Sigmoid colon (tissue), 7 donors: ENCODE results near the gene R3HDM2. TPM values are rescaled to one million over a fixed set of nuclear protein-coding genes. Genes with fewer than 3 reads are reported as not detected.
"Not testable (repeated sequence)": the region's sequence is repeated elsewhere in the genome, so short reads cannot be mapped to it uniquely, and the experiment has no call there.

Experiments
- DNase-seq: peaks from one replicate; pipeline ENCODE4 v3.0.0-alpha.2; 2019
- H3K27ac ChIP-seq, 4 donors: fragments of 200-600 bp; sonication (generic); one replicate each; pipeline ENCODE4 v1.5.1; 2016 to 2019; ENCODE audit warnings: mild to moderate bottlenecking in 1 of 4
- H3K27me3 ChIP-seq, 3 donors: fragments of 200-600 bp; sonication (generic); one replicate each; pipeline ENCODE4 v1.5.1; 2019; ENCODE audit warnings: mild to moderate bottlenecking in 1 of 3
- H3K36me3 ChIP-seq, 4 donors: fragments of 200-600 bp; sonication (generic); one replicate each; pipeline ENCODE4 v1.5.1; 2016 to 2019
- H3K4me1 ChIP-seq, 4 donors: fragments of 200-600 bp; sonication (generic); one replicate each; pipeline ENCODE4 v1.5.1; 2017 to 2019
- H3K4me3 ChIP-seq, 4 donors: fragments of 200-600 bp; sonication (generic); one replicate each; pipeline ENCODE4 v1.5.1; 2017 to 2019; ENCODE audit warnings: mild to moderate bottlenecking in 2 of 4, moderate library complexity in 1 of 4
- H3K9me3 ChIP-seq, 4 donors: fragments of 200-600 bp in 3 of 4; sonication (generic) in 3 of 4; one replicate each; pipeline versions ENCODE4 v1.5.1 to v1.6.1; 2013 to 2019
- EP300 ChIP-seq, 4 donors: sonication (generic); formaldehyde crosslinking; IDR thresholded peaks; one replicate each; pipeline ENCODE4 v1.6.1; 2017; ENCODE audit warnings: antibody characterized with exemption in 4 of 4
- POLR2A ChIP-seq, 2 donors: fragments of 450-650 bp; IDR thresholded peaks; one replicate each; pipeline ENCODE4 v1.6.1; 2016; ENCODE audit warnings: antibody characterized with exemption in 2 of 2, mild to moderate bottlenecking in 2 of 2, moderate library complexity in 2 of 2
- POLR2AphosphoS5 ChIP-seq, 4 donors: sonication (generic); formaldehyde crosslinking; IDR thresholded peaks; one replicate each; pipeline ENCODE4 v1.6.1; 2017; ENCODE audit warnings: antibody characterized with exemption in 4 of 4
- WGBS, 2 donors: extraction: QIAGEN DNeasy Blood & Tissue Kit; methylation state at CpG; one replicate each; pipeline ENCODE4 v1.1.7; 2013; 5-methylcytosine and 5-hydroxymethylcytosine counted together
- intact Hi-C: fragments of 100-400 bp; cut with DNase I; formaldehyde crosslinking; loops from one replicate; pipeline ENCODE4 v1.15.1; 2023
- polyA plus RNA-seq, 3 donors: library from polyadenylated mRNA; stranded (reverse); fragments of 200-250 nt; gene quantifications; one replicate each; pipeline ENCODE4 v1.2.3, GENCODE V29; 2013
- total RNA-seq, 4 donors: library from RNA; depleted of rRNA; stranded (reverse); fragments of >200 nt; gene quantifications; one replicate each; pipeline ENCODE4 v1.1.0, GENCODE V29; 2016
- TF ChIP-seq, protein P1 (sequence below), 4 experiments: fragments of 450-650 bp in 3 of 4; fragments of 200-600 bp in 1 of 4; IDR thresholded peaks; one replicate each; pipeline ENCODE4 v1.5.1; 2016 to 2019; ENCODE audit warnings: antibody characterized with exemption in 4 of 4, mild to moderate bottlenecking in 3 of 4, moderate library complexity in 2 of 4
- donor health status: healthy with polysubstance abuse.
- donor health status: Bipolar disorder and iron deficiency.
- donor health status: healthy.

The R3HDM2 gene
- total and polyA plus RNA-seq, 7 donors, result 10.9 to 37.7 (median 28.3) TPM

DNA sequence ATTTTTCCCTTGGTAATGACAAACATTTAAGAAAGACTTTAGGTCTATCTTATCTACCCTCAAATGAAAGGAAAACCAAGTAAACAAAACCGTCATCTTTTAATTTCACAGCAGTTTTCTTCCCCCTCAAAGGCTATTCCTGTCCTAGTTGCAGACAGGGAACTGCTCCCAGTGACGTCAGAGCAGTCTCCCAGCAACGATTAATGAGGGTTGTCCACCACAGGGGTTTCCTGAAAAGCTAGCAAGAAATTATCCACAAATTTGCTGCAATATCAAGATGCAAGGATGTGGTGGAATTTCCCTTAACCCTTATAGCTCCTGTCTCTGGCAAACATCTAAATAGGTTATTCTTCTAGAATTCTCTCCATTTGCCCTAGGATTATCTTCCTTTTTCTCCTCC lies 90.7 kb downstream of the R3HDM2 start:
- Histone ChIP-seq H3K36me3 (no peaks in the 10 kb centered on the region), H3K4me1 (peaks cover 0 to 28% (median 22%) of the 10 kb centered on the region in 4 donors), H3K4me3 (no peak overlapping the region), H3K27ac (peak overlapping the region in 1 of 4 donors; percentile 50), H3K9me3 (no peaks in the 10 kb centered on the region), H3K27me3 (no peaks in the 10 kb centered on the region)
- WGBS, 2 donors, result 31 to 32% methylated on average over 3 of the region's 3 CpGs
- intact Hi-C loops, result no loop called here
- DNase-seq, result peak; percentile 82
- TF ChIP-seq EP300 (IDR thresholded peaks at IDR 0.05), result no peak
- TF ChIP-seq POLR2AphosphoS5 (IDR thresholded peaks at IDR 0.05), result peak in 1 of 4 donors; percentile 15

DNA sequence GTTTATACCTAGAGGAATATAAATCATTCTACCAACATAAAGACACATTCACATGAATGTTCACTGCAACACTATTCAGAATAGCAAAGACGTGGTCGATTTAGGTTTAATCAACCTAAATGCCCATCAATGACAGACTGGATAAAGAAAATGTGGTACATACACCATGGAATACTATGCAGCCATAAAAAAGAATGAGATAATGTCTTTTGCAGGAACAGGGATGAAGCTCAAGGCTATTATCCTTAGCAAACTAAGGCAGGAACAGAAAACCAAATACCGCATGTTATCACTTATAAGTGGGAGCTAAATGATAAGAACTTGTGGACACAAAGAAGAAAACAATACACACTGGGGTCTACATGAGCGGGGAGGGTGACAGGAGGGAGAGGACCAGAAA lies 94.5 kb downstream of the R3HDM2 start:
- H3K27ac ChIP-seq, H3K36me3 ChIP-seq, intact Hi-C loops, H3K27me3 ChIP-seq, DNase-seq, H3K4me3 ChIP-seq, H3K9me3 ChIP-seq: not testable (repeated sequence)
- H3K4me1 ChIP-seq, result peaks cover 0 to 19% (median 12%) of the 10 kb centered on the region in 4 donors
- 94 to 99% methylated on average over 4 of the region's 4 CpGs for WGBS, 2 donors

DNA sequence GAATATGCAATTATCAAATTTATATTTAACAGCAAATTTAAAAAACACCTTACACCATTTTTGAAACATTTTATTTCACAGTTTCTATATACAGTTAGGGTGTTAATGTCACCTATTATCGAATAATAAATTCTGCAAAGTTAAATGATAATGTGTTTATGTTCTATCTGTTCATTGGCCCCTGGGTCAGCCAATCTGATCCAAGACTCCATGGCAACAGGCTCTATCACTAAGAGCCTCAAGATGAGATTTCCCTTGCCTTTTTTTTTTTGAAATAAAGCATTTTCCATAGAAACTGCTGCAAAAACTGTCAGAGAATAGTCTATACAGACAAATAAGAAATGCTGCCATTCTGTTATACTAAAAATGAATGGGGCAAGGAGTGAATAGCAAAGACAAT lies 96.6 kb downstream of the R3HDM2 start:
- intact Hi-C loops, result no loop called here
- WGBS, 2 donors, result 90 to 94% methylated on average over 1 of the region's 1 CpG
- Histone ChIP-seq H3K9me3 (no peaks in the 10 kb centered on the region), H3K4me1 (peaks cover 0 to 6% (median 0%) of the 10 kb centered on the region in 4 donors), H3K4me3 (no peak overlapping the region), H3K27me3 (no peaks in the 10 kb centered on the region), H3K36me3 (peaks cover 0 to 8% (median 0%) of the 10 kb centered on the region in 4 donors), H3K27ac (no peak overlapping the region)
- no peak for DNase-seq
- TF ChIP-seq POLR2A (IDR thresholded peaks at IDR 0.05) (no peak), POLR2AphosphoS5 (IDR thresholded peaks at IDR 0.05) (no peak), EP300 (IDR thresholded peaks at IDR 0.05) (no peak)
- TF ChIP-seq, protein P1, sequence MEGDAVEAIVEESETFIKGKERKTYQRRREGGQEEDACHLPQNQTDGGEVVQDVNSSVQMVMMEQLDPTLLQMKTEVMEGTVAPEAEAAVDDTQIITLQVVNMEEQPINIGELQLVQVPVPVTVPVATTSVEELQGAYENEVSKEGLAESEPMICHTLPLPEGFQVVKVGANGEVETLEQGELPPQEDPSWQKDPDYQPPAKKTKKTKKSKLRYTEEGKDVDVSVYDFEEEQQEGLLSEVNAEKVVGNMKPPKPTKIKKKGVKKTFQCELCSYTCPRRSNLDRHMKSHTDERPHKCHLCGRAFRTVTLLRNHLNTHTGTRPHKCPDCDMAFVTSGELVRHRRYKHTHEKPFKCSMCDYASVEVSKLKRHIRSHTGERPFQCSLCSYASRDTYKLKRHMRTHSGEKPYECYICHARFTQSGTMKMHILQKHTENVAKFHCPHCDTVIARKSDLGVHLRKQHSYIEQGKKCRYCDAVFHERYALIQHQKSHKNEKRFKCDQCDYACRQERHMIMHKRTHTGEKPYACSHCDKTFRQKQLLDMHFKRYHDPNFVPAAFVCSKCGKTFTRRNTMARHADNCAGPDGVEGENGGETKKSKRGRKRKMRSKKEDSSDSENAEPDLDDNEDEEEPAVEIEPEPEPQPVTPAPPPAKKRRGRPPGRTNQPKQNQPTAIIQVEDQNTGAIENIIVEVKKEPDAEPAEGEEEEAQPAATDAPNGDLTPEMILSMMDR (IDR thresholded peaks at IDR 0.05), result no peak

DNA sequence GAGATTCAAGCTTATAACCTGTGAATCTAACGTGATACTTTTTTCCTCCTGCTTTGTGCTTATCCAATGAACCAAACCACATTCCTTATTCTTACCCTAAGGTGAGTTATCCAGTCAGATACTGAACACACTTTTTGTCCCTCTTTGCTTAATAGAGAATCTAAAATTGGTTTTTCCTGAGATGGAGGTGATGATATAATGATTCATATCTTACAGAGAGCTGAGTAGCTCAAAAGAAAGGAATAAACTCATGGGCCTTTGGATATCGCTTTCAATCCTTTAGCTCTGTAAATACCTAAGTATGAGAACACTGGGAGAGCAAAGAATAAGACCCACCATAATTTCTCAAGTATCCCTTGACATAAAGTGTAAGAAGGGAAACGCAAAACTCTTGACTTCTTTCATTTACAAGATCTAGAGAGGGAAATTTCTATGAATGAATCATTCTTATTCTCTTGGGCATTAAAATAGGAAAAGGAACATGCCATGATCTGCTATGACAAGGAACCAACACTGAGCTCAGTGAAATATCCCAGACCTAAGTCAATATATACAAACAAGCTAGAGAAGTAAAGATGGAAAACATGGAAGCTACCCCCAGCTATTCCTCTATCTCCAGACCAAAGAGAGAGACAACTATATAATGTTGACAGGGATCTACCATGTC lies 98.1 kb downstream of the R3HDM2 start:
- Histone ChIP-seq H3K4me1 (peaks cover 0 to 6% (median 0%) of the 10 kb centered on the region in 4 donors), H3K4me3 (no peak overlapping the region), H3K27me3 (no peaks in the 10 kb centered on the region), H3K27ac (no peak overlapping the region), H3K9me3 (no peaks in the 10 kb centered on the region), H3K36me3 (peaks cover 0 to 8% (median 0%) of the 10 kb centered on the region in 4 donors)
- intact Hi-C loops, result no loop called here
- WGBS, 2 donors, result 92 to 96% methylated on average over 3 of the region's 3 CpGs
- no peak for DNase-seq
- TF ChIP-seq POLR2A (IDR thresholded peaks at IDR 0.05) (no peak), POLR2AphosphoS5 (IDR thresholded peaks at IDR 0.05) (no peak), EP300 (IDR thresholded peaks at IDR 0.05) (no peak)
- TF ChIP-seq, protein P1 (IDR thresholded peaks at IDR 0.05), result no peak

DNA sequence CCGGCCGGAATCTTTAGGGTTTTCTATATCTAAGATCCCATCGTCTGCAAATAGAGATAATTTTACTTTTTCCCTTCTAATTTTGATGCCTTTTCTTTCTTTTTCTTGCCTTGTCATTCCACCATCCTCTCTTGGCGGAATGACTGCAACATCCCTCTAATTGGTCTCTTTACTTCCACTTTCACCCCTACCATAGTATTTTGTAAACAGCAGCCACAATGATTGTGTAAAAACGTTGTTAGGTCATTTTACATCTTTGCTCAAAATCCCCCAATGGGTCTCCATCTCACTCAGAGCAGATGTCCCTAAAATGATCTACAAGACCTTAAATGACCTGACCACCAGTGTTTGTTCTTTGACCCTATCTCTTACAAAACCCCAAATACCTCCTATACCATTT lies 99.9 kb downstream of the R3HDM2 start:
- no peak for DNase-seq
- H3K36me3 ChIP-seq, result peaks cover 0 to 8% (median 0%) of the 10 kb centered on the region in 4 donors
- 90 to 93% methylated on average over 5 of the region's 5 CpGs for WGBS, 2 donors
- no peak overlapping the region for H3K27ac ChIP-seq
- no peaks in the 10 kb centered on the region for H3K27me3 ChIP-seq
- H3K4me3 ChIP-seq, result no peak overlapping the region
- peaks cover 0 to 6% (median 0%) of the 10 kb centered on the region in 4 donors for H3K4me1 ChIP-seq
- intact Hi-C loops, result no loop called here
- H3K9me3 ChIP-seq, result no peaks in the 10 kb centered on the region
- TF ChIP-seq, protein P1 (IDR thresholded peaks at IDR 0.05), result no peak
- TF ChIP-seq POLR2A (IDR thresholded peaks at IDR 0.05), result no peak
- TF ChIP-seq POLR2AphosphoS5 (IDR thresholded peaks at IDR 0.05), result no peak
- TF ChIP-seq EP300 (IDR thresholded peaks at IDR 0.05), result no peak

DNA sequence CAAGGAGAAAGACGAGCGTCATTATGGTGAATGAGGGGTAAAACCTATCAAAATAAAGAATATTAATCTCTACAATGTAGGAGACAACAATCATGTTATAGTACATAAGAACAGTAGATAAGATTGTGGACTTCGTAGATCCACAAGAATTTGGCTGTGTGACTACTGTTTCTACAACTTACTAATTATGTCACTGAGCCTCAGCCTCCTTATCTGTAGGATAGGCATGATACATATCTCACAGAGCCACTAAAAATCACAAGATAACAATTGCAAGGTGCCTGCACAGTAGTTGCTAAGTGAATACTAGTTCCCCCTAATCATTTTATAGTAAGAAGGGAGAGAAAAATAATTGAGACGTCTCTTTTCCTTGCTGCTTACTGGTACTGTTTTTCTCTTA lies 101.6 kb downstream of the R3HDM2 start:
- H3K4me1 ChIP-seq, result peaks cover 0 to 6% (median 0%) of the 10 kb centered on the region in 4 donors
- WGBS, 2 donors, result 95 to 96% methylated on average over 4 of the region's 4 CpGs
- no peak for TF ChIP-seq POLR2A (IDR thresholded peaks at IDR 0.05)
- no peak for TF ChIP-seq POLR2AphosphoS5 (IDR thresholded peaks at IDR 0.05)
- TF ChIP-seq EP300 (IDR thresholded peaks at IDR 0.05), result no peak
- TF ChIP-seq, protein P1 (IDR thresholded peaks at IDR 0.05), result no peak
- peaks cover 0 to 8% (median 0%) of the 10 kb centered on the region in 4 donors for H3K36me3 ChIP-seq
- intact Hi-C loops, result no loop called here
- H3K9me3 ChIP-seq, result no peaks in the 10 kb centered on the region
- no peaks in the 10 kb centered on the region for H3K27me3 ChIP-seq
- no peak for DNase-seq
- H3K27ac ChIP-seq, result no peak overlapping the region
- H3K4me3 ChIP-seq, result no peak overlapping the region
